ENCODE measurements around the gene GOLPH3. TPM values are rescaled to one million over a fixed set of nuclear protein-coding genes. Genes with fewer than 3 reads are reported as not detected.

Gene GOLPH3
- total RNA-seq, 1 experiment from 2014 or later = 98.7 TPM

DNA sequence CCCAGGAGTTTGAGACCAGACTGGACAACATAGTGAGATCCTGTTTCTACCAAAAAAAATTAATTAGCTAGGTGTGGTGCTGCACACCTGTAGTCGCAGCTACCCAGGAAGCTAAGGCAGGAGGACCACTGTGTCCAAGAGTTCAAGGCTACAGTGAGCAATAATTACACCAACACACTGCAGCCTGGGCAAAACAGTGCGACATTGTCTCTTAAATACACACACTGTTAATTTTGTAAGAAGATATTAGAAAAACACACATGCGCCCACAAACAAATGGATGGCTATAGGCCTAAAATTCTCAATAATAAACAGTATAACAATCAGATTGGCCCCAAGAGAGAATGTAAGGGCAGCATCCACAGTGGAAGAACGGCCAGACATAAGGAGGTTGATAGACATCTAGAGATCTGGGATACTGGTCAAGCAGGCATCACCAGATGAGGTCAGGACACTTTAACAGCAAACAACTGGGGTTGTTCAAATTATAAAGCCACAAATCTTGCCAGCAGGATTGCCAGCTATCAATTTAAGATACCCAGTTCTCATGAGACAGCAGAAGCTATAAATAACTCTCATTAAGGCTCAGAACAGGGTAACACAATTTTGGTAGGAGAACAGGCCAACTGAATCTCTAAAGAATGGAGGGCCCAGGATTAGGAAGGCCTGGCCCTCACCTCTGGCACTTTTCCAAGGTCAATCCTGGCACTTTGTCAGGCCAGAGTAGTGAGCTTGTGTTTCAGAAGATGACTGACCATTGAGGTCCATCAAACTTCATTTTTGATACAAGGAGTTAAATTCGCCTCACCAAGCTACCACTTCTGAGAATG is 29.5 kb downstream of the GOLPH3 start:
- Histone ChIP-seq H3K79me2 (ENCODE audit: insufficient read depth, low read length) (peaks cover 33% of the 10 kb centered on the region; the same call in 1 of the 2 replicates), H3K23ac (ENCODE audit: insufficient read length, low read depth, low read length) (no peak overlapping the region), H3K18ac (ENCODE audit: insufficient read length, low read depth, low read length) (no peak overlapping the region), H3K9me3 (ENCODE audit: control insufficient read depth, low read depth, low read length) (no peaks in the 10 kb centered on the region), H3K14ac (ENCODE audit: insufficient read depth, low read length) (no peak overlapping the region), H3K23me2 (ENCODE audit: insufficient read length, low read depth, low read length, poor library complexity, severe bottlenecking) (no peaks in the 10 kb centered on the region), H2BK12ac (ENCODE audit: insufficient read length, low read depth, low read length) (no peak overlapping the region), H3K4ac (ENCODE audit: low read depth, low read length) (no peak overlapping the region), H3K4me2 (ENCODE audit: insufficient read depth, insufficient read length, low read length) (no peak overlapping the region), H3K27ac (ENCODE audit: insufficient read length, low read depth, low read length) (no peak overlapping the region), H2BK120ac (ENCODE audit: low read depth, low read length, poor library complexity, severe bottlenecking) (no peak overlapping the region), H3T11ph (ENCODE audit: low read length) (no peak overlapping the region), H2BK15ac (ENCODE audit: low read depth, low read length) (no peak overlapping the region), H3K79me1 (ENCODE audit: insufficient read depth, low read depth, low read length, poor library complexity, severe bottlenecking) (peaks cover 6% of the 10 kb centered on the region), H2BK20ac (ENCODE audit: low read depth, low read length, poor library complexity, severe bottlenecking) (no peak overlapping the region), H3K4me1 (ENCODE audit: insufficient read depth, low read length) (no peaks in the 10 kb centered on the region), H3K27me3 (ENCODE audit: insufficient read depth, low read length) (no peaks in the 10 kb centered on the region), H2AK5ac (ENCODE audit: insufficient read length, low read length) (no peak overlapping the region), H3K56ac (ENCODE audit: insufficient read length, low read depth, low read length) (no peak overlapping the region), H4K91ac (ENCODE audit: insufficient read length, low read depth, low read length) (no peak overlapping the region), H3K9ac (ENCODE audit: extremely low read depth, insufficient read length, low read length) (no peak overlapping the region), H4K8ac (replicated peaks; ENCODE audit: insufficient read length, low read depth, low read length) (no peak overlapping the region), H4K5ac (ENCODE audit: insufficient read length, low read depth, low read length) (no peak overlapping the region), H2AFZ (ENCODE audit: low read length) (no peak overlapping the region), H2BK5ac (ENCODE audit: insufficient read length, low read length) (no peak overlapping the region), H4K20me1 (ENCODE audit: control insufficient read depth, insufficient read depth, insufficient read length) (no peaks in the 10 kb centered on the region)
- Mint-ChIP-seq H3K27ac (peak overlapping the region in 2 of 3 experiments; percentile 17 to 49; a peak in 2 of 7 replicates), H3K9me3 (peaks cover 2 to 7% of the 10 kb centered on the region in 2 experiments; a peak in 4 of 5 replicates), H3K27me3 (ENCODE audit: low read depth) (no peaks in the 10 kb centered on the region), H3K36me3 (ENCODE audit: insufficient read depth in 1 of 3, low read depth in 3 of 3) (peaks cover 21 to 38% (median 36%) of the 10 kb centered on the region in 3 experiments), H3K4me1 (peaks cover 6 to 11% of the 10 kb centered on the region in 2 experiments; a peak in 3 of 4 replicates), H3K4me3 (no peak overlapping the region)
- TF ChIP-seq, protein P1, sequence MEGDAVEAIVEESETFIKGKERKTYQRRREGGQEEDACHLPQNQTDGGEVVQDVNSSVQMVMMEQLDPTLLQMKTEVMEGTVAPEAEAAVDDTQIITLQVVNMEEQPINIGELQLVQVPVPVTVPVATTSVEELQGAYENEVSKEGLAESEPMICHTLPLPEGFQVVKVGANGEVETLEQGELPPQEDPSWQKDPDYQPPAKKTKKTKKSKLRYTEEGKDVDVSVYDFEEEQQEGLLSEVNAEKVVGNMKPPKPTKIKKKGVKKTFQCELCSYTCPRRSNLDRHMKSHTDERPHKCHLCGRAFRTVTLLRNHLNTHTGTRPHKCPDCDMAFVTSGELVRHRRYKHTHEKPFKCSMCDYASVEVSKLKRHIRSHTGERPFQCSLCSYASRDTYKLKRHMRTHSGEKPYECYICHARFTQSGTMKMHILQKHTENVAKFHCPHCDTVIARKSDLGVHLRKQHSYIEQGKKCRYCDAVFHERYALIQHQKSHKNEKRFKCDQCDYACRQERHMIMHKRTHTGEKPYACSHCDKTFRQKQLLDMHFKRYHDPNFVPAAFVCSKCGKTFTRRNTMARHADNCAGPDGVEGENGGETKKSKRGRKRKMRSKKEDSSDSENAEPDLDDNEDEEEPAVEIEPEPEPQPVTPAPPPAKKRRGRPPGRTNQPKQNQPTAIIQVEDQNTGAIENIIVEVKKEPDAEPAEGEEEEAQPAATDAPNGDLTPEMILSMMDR (conservative IDR thresholded peaks at IDR 0.05) = no peak
- DNase-seq = no peak
- no CpG with 5 or more reads among the region's 5 CpGs for whole genome bisulfite sequencing (ENCODE audit: extremely low coverage, insufficient read length, low lambda C conversion rate)

All from H9 (cell line).